ENCODE results near the gene SMG6.

The SMG6 gene

DNA sequence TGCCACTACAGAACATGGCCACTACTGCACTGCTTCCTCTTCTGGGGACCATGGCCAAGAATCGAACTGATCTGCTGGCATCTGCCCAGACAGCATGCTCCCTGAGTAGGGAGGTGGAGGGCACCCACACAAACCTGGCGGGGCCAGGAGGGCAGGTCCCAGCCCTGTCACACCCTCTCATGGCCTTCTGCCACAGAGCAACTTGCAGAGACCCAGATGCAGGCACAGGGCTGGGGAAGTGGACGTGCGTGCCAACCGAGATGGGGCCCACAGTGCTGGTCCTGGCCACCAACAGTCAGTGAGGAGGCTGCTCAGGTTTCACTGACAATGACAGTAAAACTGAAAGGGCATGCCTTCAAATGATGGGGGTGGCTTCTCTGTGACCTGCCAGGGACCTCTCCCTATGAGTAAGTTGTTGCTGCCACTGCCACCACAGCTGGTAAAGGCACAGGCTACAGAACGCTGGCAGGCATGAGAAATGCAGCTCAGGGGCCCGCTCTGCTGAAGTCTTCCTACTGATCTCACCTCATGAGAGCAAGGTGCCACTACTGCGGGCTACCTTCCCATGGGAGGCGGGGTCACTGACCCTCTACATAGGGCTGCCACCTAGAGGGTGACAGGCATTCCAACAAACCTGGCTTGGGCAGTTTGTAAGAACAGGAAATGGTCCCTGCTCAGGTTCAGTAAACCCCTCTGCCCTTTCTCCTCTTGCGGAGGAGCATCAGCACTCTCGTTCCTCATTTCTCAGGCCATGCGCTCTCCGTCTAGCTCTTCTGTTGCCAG lies 233.2 kb downstream of the SMG6 start:
- no peak for DNase-seq

DNA sequence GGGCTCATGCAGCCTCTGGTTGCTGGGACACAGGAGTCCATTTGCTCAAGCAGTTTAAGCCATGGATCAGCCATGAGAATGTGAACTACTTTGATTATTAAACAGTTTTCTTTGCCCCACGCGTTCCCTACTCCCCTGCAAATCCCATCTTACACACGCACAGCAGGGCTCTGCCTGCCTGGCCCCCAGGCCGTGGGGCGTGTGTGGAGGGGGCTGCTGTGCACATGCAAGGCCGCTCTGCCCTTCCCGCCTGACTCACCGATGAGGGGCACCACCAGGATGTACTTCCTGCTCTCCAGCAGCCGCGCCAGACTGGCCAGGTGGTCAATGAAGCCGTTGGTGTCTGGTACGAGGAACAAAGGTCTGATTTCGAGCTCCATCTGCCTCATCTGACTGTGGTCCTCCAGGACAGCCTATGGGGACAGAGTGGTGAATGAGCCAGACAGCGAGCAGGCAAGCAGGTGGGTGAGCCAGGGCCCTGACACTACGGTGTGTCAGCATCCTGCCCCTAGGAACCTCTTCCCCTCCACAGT lies 235.0 kb downstream of the SMG6 start:
- DNase-seq: no peak

DNA sequence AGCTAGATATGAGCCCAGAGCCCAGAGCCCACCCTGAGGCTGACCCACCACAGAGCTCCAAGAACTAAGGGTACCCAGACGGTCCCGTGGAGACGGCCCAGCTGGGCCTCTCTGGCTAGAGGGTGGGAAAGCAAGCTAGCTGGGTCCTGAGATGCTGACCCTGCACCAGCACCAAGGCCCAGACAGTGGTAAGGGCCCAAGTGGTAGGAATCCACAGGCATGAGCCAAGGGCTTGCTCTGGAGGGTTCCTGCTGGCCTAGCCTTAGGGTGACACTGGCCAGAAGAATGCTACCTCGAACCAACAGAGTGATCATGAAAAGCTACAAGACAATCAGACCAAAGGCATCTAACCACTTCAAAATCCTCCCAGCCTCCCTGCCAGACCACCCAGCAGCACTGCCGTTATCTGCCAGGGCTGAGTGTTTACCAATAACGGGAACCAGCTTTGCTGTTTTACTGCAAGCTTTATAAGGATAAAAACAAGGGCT lies 235.5 kb downstream of the SMG6 start:
- no peak for DNase-seq

DNA sequence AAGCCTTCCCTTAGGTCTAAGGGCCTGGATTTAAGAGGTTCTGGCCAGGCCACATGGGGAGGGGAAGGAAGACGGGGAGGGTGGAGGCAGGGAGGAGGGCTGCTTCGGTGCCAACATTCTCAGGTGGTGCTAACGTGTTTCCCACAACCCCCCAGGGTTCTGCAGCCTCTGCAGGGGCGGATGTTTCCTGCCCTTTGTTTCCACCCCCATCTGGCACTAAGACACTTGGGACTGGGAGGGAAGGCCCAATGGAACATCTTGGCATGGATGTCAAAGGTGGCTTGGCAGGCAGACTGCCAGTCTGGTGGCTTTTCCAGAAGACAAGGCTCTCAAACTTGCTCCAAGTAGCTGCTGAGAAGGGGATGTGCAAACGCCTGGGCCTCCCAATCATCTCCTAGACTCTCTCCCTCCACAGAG lies 236.0 kb downstream of the SMG6 start:
- no peak for DNase-seq

DNA sequence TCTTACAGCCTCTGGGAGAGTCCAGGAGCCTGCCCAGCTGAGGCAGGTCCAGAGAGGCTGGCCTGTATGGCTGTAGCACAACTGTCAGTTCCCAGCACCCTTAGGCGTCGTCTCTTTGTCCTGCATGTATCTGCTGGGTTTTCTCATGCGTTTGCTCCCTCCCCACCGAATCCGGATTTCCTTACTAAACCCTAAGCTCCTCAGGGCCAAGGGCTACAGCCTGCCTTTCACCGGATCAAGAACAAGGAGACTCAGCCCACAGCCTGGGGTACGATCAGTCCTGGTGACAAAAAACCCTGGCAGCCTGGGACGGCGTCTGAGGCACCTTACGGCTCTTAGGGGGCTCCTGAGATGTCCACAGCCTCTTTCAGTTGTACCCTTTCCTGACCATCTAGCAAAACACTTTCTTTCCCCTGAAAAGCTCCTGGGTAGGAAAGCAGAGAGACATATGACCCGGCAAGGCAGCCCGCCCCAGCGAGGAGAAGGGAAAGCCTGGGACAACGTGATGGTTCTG lies 236.5 kb downstream of the SMG6 start:
- no peak for DNase-seq

DNA sequence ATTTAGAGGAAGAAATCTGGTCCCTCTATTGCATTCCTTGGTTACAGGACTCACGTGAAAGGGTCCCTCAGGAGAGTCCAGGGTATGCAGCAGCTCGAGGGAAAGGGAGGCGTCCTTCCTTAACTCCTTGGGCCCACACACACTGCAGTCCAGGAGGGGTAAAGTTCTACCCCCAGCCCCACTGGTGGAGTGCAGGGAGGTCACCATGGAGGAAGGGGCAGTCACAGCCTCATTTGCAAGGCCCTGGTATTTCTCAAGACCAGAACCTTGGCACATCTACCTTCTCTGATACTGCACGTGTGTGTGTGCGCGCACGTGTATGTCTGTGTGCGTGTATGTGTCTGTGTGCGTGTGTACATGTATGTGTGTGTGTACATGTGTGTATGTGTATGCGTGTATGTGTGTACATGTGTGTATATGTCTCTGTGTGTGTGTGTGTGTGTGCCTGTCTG lies 237.6 kb downstream of the SMG6 start:
- DNase-seq: no peak

DNA sequence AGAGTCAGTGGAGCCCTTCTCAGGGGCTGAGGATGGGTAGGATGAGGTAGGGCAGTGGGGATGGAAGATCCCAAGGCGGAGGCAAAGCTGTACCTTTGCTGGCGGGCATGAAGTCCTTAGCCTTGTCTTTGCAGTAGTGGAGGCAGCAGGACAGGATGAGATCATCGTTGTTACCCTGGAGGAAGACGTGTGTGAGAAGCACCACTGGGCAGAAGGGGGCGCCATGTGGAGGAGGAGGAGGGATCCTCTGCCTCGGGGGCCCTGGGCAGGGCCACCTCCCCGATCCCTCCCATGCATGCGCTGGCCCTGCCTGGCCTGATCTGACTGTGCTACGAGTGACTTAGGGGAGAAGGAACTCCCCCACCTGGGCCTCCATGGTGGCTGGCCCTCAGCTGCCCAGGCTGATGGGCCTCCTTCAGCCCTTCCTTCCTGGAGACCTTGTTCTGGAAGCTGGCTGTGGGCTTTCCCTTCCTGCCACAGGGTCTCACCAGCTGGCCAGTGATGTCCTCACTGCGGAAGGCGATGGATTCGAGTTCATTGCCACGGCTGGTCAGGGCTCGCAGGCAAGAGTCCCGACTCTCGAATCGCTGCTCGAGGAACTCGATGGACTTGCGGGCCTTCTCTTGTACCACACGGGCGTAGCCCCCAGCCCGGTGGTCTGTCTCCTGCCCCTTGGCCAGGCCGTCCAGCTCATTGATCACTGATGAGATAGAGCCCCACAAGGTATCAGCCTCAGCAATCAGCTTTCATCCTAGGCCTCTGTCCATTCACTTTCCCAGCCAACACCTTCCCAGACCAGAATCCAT lies 238.4 kb downstream of the SMG6 start:
- no peak for DNase-seq

DNA sequence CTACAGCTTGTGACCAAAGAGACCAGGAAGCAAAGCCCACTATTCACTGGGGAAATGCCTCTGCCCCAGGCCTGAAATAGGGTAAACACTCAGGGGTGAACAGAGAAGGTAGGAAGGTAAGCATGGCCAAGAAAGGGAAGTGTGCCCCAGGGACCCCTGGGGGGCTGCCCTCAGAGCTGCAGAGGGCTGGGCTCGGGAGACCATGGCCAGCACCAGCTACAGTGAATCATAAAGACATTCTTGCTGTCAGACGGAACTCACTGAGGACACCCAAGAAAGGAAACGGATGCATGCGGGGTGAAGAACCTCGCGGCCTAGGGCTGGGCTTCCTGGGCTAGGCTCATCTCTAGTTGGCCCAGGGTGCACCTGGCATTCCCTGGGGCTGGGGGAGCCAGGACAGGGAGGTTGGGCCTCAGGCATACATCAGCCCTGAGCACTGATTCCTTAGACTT lies 239.0 kb downstream of the SMG6 start:
- DNase-seq: no peak

DNA sequence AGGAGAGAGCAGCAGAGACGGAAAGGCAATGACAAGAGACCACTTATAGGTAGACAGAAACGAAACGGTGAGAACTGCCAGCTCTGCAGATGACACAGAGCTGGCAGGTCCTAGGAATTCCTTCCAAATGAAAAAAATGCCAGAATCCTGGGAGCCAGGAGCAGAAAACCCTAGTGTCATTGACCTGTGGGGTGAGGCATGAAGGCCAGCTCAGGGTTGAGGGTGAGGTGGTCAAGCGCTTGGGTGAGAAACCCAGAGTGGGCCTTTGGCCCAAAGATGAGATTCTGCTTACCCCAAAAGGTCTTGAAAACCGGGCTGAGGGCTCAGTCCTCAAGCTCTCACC lies 239.5 kb downstream of the SMG6 start:
- no peak for DNase-seq

DNA sequence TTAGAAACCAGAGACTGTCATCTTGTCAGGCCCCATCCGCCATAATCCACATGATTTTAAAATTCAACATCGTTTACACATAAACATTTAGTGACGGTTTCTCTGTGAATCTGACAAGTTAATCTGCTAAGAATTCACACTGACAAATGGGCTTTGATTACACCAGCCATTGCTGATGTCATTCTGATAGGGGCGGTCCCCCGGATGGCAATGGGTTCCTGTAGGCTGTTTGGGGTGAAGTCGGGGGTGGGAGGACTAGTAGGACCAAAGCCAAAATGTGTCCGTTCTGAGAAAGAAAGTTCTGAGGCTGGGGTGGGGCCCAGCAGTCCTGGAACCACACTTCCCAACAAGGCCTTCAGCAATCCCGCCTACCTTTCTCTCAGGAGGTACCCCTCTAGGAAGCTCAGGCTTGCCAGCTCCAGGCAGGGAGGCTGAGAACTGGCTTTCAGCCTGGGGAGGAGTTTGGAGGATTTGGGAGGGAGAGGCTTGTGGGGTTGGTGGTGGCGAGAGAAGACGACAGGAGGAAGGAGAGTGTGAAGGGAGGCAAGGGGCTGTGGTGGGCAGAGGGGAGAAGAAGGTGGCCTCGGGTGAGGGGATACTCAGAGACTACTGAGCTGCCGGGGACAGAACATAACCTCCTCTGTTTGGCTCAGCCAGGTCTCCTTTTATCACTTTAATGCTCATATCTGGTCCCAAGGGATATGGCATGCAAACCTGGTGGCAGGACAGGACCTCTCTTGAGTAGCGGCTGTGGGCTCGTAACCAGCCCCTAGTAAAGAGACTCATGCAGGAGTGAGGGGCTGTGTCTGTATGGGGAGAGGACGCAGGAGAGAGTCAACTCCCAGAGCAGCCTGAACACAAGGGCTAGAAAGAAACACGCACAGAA lies 240.1 kb downstream of the SMG6 start:
- DNase-seq: no peak

DNA sequence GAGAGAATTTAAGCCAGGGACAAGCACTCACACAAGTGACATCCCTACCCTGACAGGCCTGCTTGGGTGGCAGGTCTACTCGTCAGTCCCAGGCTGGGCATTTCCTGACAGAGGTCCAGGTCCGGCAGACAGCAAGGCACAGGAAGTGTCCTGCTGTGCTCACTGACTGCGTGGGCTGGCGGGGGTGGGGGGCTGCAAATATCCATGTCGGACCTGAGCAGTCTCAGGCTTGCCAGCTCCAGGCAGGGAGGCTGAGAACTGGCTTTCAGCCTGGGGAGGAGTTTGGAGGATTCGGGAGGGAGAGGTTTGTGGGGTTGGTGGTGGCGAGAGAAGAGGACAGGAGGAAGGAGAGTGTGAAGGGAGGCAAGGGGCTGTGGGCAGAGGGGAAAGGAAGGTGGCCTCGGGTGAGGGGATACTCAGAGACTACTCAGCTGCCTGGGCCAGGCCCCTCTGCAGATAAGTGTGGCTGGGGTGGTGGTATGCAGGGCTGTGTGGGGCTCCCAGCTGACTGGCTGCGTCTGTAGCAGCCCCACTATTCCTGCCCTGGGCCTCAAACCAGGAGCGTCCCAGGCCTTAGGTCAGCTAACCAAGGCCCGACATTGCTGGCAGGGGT lies 240.9 kb downstream of the SMG6 start:
- no peak for DNase-seq

DNA sequence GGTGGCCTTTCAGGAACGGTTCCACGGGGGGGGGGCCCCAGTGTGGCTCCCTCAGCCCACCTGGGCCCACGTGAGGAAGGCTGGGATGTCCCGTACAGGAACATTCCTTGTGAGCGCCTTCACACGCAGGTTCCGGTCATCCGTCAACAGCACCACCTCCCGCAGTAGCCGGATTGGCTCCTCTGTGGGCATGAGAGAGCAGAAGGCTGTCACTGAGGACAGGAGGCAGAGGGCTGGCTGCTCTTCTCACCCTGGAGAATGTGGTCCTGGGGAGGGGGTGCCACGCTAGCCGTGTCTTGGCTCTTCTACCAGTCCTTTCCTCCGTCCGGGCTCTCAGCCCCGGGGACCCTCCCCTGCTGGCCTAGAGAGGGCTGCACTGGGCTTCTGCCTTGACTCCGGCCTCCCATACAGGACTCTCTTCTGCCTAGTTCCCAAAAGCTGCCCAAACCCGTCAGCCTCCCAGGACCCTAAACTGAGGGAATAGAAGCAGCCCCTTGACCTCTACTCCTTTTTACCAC lies 242.1 kb downstream of the SMG6 start:
- DNase-seq: no peak

DNA sequence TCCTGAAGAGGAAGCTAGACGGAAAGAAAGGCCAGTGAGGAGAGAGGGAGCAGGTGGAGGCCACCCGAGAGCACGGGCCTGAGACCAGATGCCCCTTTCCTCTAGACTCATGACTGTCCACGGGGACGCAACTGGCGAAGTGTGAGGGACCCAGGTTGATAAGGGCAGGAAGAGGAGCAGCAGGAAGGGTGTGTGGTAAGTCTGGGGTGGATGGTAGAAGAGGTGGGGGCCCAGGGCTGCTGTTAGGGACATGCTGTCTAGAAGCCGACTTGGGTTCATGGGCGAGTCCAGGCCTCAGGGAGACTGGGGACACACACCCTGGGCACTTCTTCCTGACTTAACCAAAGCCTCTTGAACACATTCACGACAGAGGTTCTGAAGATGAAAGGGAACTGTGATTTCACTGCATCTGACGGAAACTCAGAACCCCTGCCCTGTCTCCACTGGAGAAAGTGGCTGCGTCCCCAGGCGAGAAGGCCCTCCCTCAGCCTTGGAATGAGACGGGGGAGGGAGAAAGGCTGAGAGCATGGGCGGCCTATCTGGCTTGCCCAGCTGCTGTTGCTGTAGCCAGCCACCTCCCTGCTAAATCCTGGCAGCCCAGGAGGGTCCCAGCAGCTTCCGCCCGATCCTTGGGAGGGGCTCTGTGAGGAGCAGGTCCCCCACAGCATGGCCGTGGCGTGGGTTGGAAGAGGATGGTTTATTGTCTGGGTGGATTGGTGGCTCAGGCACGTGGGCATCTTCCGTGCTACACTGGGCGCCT lies 242.7 kb downstream of the SMG6 start:
- DNase-seq: no peak

DNA sequence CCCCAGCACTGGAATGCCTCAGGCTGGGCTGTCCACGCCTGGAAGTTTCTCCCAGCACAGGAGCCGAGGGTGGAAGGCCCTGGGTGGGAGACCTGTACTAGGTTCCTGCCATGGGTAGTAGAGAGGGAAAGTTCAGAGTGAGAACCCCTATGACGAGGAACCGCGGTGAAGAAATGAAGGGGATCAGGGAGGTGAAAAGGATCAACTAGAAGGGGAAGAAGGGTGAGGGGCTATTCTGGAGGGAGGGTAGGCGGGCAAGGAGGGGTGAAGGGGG lies 243.3 kb downstream of the SMG6 start:
- no peak for DNase-seq

DNA sequence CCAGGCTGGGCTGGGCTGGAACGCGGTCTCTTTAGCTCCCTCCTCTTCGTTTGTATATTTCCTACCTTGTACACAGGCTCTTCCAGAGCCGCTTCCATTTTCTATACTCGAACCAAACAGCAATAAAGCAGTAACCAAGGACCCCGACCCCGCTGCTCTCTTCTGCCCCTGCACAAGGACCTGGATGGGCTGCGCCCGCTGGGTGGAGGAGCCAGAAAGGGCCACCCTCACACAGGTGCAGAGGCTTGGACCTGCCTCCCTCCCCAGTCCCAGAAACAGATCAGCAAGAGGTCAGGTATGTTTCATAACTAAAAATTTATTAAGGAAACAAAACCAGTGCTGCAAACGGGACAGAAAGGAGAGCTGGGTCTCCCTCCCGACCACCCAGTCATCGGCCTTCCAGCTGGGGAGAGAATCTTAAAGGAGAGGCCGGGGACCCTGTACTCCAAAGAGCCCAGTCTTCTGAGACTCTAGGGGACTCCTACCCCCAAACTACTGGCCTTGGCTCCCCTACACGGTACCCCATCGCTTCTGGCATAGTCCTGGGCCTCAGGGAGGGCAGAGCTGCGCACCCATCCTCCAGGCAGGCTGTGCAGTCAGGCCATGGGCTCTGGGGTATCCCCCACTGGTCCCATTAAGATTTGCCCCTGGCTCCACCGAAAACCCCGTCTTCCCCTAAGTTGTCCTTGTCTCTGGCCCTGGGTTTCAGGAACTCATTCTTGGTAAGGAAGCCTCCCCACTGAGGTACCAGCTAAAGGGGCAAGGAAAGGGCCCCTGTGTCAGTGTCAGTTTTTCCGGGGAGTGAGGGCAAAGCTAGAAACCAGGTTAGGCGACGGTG lies 243.8 kb downstream of the SMG6 start:
- DNase-seq: no peak

DNA sequence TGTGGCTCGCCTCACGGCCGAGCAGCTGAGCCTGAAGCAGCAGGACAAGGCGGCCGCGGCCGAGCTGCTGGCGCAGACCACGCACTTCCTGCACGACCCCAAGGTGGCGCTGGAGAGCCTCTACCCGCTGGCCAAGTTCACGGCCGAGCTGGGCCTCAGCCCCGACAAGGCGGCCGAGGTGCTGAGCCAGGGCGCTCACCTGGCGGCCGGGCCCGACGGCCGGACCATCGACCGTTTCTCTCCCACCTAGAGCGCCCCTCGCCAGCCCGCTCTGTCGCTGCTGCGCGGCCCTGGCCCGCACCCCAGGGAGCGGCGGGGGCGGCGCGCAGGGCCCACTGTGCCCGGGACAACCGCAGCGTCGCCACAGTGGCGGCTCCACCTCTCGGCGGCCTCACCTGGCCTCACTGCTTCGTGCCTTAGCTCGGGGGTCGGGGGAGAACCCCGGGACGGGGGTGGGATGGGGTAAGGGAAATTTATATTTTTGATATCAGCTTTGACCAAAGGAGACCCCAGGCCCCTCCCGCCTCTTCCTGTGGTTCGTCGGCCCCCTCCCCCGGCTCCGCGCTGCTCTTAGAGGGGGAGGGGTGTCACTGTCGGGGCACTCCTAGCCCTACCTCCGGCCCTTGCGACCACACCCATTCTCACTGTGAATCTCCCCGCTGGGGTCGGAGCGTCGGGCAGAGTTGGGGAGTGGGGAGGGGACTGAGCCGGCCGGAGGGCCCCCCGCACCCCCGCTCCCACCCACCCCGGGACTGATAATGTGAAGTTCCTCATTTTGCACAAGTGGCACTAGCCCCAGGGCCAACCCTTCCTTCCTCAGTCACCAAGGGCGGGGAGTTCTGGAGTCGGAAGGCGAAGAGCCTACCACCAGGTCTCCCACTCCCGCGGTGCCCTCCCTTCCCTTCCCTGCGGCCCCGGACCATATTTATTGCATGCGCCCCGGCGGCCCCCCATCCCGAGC lies 244.7 kb downstream of the SMG6 start:
- no peak for DNase-seq

DNA sequence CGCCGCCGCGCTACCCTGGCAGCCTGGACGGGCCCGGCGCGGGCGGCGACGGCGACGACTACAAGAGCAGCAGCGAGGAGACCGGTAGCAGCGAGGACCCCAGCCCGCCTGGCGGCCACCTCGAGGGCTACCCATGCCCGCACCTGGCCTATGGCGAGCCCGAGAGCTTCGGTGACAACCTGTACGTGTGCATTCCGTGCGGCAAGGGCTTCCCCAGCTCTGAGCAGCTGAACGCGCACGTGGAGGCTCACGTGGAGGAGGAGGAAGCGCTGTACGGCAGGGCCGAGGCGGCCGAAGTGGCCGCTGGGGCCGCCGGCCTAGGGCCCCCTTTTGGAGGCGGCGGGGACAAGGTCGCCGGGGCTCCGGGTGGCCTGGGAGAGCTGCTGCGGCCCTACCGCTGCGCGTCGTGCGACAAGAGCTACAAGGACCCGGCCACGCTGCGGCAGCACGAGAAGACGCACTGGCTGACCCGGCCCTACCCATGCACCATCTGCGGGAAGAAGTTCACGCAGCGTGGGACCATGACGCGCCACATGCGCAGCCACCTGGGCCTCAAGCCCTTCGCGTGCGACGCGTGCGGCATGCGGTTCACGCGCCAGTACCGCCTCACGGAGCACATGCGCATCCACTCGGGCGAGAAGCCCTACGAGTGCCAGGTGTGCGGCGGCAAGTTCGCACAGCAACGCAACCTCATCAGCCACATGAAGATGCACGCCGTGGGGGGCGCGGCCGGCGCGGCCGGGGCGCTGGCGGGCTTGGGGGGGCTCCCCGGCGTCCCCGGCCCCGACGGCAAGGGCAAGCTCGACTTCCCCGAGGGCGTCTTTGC lies 245.6 kb downstream of the SMG6 start:
- DNase-seq: no peak

DNA sequence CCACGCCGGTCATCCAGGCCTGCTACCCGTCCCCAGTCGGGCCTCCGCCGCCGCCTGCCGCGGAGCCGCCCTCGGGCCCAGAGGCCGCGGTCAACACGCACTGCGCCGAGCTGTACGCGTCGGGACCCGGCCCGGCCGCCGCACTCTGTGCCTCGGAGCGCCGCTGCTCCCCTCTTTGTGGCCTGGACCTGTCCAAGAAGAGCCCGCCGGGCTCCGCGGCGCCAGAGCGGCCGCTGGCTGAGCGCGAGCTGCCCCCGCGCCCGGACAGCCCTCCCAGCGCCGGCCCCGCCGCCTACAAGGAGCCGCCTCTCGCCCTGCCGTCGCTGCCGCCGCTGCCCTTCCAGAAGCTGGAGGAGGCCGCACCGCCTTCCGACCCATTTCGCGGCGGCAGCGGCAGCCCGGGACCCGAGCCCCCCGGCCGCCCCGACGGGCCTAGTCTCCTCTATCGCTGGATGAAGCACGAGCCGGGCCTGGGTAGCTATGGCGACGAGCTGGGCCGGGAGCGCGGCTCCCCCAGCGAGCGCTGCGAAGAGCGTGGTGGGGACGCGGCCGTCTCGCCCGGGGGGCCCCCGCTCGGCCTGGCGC lies 246.3 kb downstream of the SMG6 start:
- no peak for DNase-seq
